Left lung (tissue), 10 donors: ENCODE measurements around the gene EDN2. TPM values are rescaled to one million over a fixed set of nuclear protein-coding genes. Genes with fewer than 3 reads are reported as not detected.

Source experiments
- ATAC-seq: fragments of 200-7000 bp; cut with Tn5 transposase; one replicate; pipeline ENCODE4 v1.9.1; 2020; ENCODE audit warnings: moderate library complexity
- DNase-seq, 4 donors: peaks; one replicate each; pipeline ENCODE4 v3.0.0-alpha.2; 2013 to 2020
- H3K27ac ChIP-seq, 2 donors: fragments of 200-600 bp; sonication (generic) in 1 of 2; one replicate each; pipeline versions ENCODE4 v1.5.0 to v1.8.0; 2020 to 2021
- H3K27me3 ChIP-seq, 2 donors: fragments of 200-600 bp; sonication (generic) in 1 of 2; one replicate each; pipeline versions ENCODE4 v1.5.0 to v1.8.0; 2020 to 2021
- H3K36me3 ChIP-seq, 2 donors: fragments of 200-600 bp; sonication (generic) in 1 of 2; one replicate each; pipeline versions ENCODE4 v1.5.0 to v1.8.0; 2020 to 2021
- H3K4me1 ChIP-seq, 2 donors: fragments of 200-600 bp; one replicate each; pipeline ENCODE4 v1.8.0; 2021
- H3K4me3 ChIP-seq, 2 donors: fragments of 200-600 bp; sonication (generic) in 1 of 2; one replicate each; pipeline versions ENCODE4 v1.5.0 to v1.8.0; 2020 to 2021; ENCODE audit warnings: mild to moderate bottlenecking in 1 of 2
- H3K9me3 ChIP-seq, 2 donors: fragments of 200-600 bp; sonication (generic) in 1 of 2; one replicate each; pipeline versions ENCODE4 v1.5.0 to v1.8.0; 2020 to 2021
- intact Hi-C, 2 donors: fragments of 100-400 bp; cut with DNase I; formaldehyde crosslinking; loops; one replicate each; pipeline versions ENCODE4 v1.11.2 to v1.14.2; 2022
- polyA plus RNA-seq, 6 donors: library from polyadenylated mRNA; unstranded; fragments of 120-200 nt; gene quantifications; one replicate each; pipeline ENCODE4 v1.2.1, GENCODE V29; 2013; ENCODE audit not compliant: insufficient read length in 6 of 6
- total RNA-seq, 2 donors: library from RNA; stranded (reverse); fragmentation: NEBNext Ultra II Directional; extraction: Animal tissue kit (Norgen Biotek cat#: 25700); gene quantifications; one replicate each; pipeline ENCODE4 v1.2.1, GENCODE V29; 2021
- TF ChIP-seq, protein P1 (sequence below), 2 donors: fragments of 200-600 bp; sonication (generic) in 1 of 2; IDR thresholded peaks; one replicate each; pipeline versions ENCODE4 v1.5.0 to v1.8.0; 2021; ENCODE audit warnings: antibody characterized with exemption in 2 of 2
- donor health status: DM: no; HTN: yes; CAD: no.
- donor health status: DM: no; HTN: no; CAD: no.

The EDN2 gene
- total and polyA plus RNA-seq, 8 donors: 0.22 to 4.0 (median 0.36) TPM; not detected in 1

- intact Hi-C loops: no loop called here
- no peaks in the 10 kb centered on the region for H3K4me1 ChIP-seq
- H3K27ac ChIP-seq: no peak overlapping the region
- TF ChIP-seq, protein P1, sequence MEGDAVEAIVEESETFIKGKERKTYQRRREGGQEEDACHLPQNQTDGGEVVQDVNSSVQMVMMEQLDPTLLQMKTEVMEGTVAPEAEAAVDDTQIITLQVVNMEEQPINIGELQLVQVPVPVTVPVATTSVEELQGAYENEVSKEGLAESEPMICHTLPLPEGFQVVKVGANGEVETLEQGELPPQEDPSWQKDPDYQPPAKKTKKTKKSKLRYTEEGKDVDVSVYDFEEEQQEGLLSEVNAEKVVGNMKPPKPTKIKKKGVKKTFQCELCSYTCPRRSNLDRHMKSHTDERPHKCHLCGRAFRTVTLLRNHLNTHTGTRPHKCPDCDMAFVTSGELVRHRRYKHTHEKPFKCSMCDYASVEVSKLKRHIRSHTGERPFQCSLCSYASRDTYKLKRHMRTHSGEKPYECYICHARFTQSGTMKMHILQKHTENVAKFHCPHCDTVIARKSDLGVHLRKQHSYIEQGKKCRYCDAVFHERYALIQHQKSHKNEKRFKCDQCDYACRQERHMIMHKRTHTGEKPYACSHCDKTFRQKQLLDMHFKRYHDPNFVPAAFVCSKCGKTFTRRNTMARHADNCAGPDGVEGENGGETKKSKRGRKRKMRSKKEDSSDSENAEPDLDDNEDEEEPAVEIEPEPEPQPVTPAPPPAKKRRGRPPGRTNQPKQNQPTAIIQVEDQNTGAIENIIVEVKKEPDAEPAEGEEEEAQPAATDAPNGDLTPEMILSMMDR (IDR thresholded peaks at IDR 0.05): no peak
- no peak overlapping the region for H3K4me3 ChIP-seq
- no peaks in the 10 kb centered on the region for H3K36me3 ChIP-seq
- peaks cover 0 to 12% of the 10 kb centered on the region in 2 donors for H3K9me3 ChIP-seq
- no peak for DNase-seq
- no peak for ATAC-seq
- H3K27me3 ChIP-seq: no peaks in the 10 kb centered on the region
Observed at GRCh38 chr1:41448821-41449220, 35.7 kb downstream of the EDN2 start.

DNA sequence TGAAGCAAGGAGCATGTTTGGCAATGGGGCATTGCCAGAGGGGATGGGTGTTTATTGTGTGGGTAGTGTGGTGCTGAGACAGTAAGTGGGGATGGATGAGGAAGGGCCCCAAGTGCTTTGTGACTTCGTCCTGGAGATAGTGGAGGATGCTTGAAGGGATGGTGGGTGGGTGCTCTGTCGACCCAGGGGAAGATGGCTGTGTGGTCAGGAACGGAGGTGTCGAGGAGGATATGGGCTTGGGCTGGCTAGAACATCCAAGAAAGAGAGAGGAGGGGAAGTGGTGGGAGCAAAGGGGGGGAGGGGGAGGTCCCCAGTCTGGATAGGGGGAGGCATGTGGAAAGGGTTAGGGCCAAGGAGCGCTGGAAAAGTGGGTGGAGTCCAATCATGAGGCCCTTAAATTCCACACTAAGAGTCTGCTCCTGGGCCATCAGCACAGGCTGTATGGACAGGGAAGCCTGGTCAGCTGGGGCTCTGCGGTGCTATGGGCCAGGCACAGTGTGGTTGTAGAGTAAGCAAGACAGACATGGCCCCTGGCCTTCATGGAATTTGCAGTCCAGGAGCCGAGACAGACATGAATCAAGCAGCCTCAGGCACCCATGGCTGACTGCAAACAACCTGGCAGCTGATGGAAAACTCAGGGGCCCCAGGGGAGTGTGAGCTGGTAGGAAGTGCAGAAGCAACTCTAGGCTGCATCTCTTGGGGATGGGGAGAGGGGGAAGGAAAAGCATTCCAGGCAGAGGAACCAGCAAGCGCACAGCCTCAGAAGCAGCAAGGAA lies 36.3 kb downstream of the EDN2 start:
- no peaks in the 10 kb centered on the region for H3K27me3 ChIP-seq
- intact Hi-C loops: no loop called here
- H3K27ac ChIP-seq: no peak overlapping the region
- TF ChIP-seq, protein P1 (IDR thresholded peaks at IDR 0.05): no peak
- no peak overlapping the region for H3K4me3 ChIP-seq
- no peaks in the 10 kb centered on the region for H3K4me1 ChIP-seq
- H3K9me3 ChIP-seq: peaks cover 0 to 13% of the 10 kb centered on the region in 2 donors
- no peaks in the 10 kb centered on the region for H3K36me3 ChIP-seq
- ATAC-seq (no peak), DNase-seq (no peak)

DNA sequence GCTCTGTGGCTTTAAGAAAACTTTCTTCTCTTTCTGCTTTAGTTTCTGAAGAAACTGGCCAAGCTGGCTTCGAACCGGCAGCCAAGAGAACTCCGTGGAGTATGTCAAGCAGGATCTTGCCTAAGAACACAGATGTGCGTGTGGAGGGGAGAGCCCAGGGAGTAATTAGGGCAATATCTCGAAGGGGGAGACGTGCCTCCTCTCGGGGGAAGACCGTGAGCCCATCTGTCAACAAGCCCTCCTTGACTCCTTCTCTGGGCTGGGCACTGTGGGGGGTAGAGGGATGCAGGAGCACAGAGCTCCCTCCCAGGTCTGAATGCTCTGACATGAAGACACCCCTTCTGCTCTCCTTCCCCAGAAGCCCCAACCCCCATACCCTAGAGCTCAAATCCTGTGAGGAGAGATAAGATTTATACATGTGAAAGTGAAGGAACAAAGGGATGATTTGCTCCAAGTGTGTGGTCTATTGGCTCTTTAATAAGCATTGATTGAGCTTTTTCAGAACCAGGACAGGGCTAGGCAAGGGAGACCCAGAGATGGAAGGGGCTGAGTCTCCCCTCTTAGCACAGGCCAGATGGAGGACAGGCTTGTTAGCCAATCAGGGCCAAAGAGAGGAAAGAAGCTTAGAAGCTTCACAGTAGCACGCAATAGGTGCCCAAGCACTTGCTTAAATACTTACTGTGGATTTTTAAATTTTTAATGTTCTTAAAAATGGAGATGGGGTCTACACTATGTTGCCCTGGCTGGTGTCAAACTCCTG lies 37.5 kb downstream of the EDN2 start:
- Histone ChIP-seq H3K27ac (no peak overlapping the region), H3K36me3 (no peaks in the 10 kb centered on the region), H3K27me3 (no peaks in the 10 kb centered on the region), H3K9me3 (peaks cover 0 to 13% of the 10 kb centered on the region in 2 donors), H3K4me3 (no peak overlapping the region), H3K4me1 (no peaks in the 10 kb centered on the region)
- TF ChIP-seq, protein P1 (IDR thresholded peaks at IDR 0.05): no peak
- DNase-seq (no peak), ATAC-seq (no peak)
- intact Hi-C loops: no loop called here

DNA sequence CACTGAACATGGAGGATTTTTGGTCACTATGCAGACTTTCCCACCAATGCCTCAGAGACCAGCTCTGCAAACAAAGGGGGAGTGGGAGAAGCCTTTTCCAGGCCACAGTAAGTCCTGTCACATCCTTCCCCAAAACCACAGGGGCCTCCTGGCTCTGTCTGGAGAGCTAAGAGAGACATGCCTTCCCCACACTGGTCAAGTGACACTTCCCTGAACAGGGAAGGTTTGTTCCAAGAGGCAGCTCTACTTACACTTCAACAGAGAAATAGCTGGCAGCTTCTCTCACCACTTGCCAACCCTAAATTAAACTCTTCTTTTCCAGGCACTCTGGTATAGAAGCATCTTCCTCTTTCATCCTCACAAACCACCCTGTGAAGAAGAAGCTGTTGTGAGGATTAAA lies 39.7 kb downstream of the EDN2 start:
- H3K4me1 ChIP-seq: no peaks in the 10 kb centered on the region
- TF ChIP-seq, protein P1 (IDR thresholded peaks at IDR 0.05): no peak
- H3K4me3 ChIP-seq: no peak overlapping the region
- H3K9me3 ChIP-seq: peaks cover 0 to 13% of the 10 kb centered on the region in 2 donors
- H3K27me3 ChIP-seq: no peaks in the 10 kb centered on the region
- H3K27ac ChIP-seq: no peak overlapping the region
- DNase-seq (no peak), ATAC-seq (no peak)
- no peaks in the 10 kb centered on the region for H3K36me3 ChIP-seq
- intact Hi-C loops: no loop called here

GRCh38 chr1:41444246-41444645 lies 40.2 kb downstream of the EDN2 start:
- H3K36me3 ChIP-seq: no peaks in the 10 kb centered on the region
- DNase-seq (no peak), ATAC-seq (no peak)
- H3K4me1 ChIP-seq: no peaks in the 10 kb centered on the region
- intact Hi-C loops: no loop called here
- H3K4me3 ChIP-seq: no peak overlapping the region
- TF ChIP-seq, protein P1 (IDR thresholded peaks at IDR 0.05): no peak
- H3K27ac ChIP-seq: no peak overlapping the region
- H3K27me3 ChIP-seq: no peaks in the 10 kb centered on the region
- peaks cover 0 to 13% of the 10 kb centered on the region in 2 donors for H3K9me3 ChIP-seq
